Nephron (organoid): ENCODE measurements around the gene VPS35L.

Experiments
- H3K27ac Mint-ChIP-seq, 3 experiments: 2 replicates each; pipeline ENCODE4 v1.8.0; 2020; ENCODE audit warnings: mixed read lengths in 3 of 3, mild to moderate bottlenecking in 2 of 3, moderate library complexity in 1 of 3
- H3K27me3 Mint-ChIP-seq: 2 replicates; pipeline ENCODE4 v1.8.0; 2021; ENCODE audit warnings: low read depth, mild to moderate bottlenecking, moderate library complexity, mixed read lengths
- H3K36me3 Mint-ChIP-seq: 2 replicates; pipeline ENCODE4 v1.8.0; 2020; ENCODE audit warnings: low read depth, mixed read lengths
- H3K4me1 Mint-ChIP-seq: 2 replicates; pipeline ENCODE4 v1.8.0; 2020; ENCODE audit warnings: mixed read lengths
- H3K4me3 Mint-ChIP-seq, 3 experiments: 2 replicates each; pipeline ENCODE4 v1.8.0; 2020; ENCODE audit warnings: mild to moderate bottlenecking in 3 of 3, mixed read lengths in 3 of 3, moderate library complexity in 2 of 3
- H3K9me3 Mint-ChIP-seq: 2 replicates; pipeline ENCODE4 v1.8.0; 2020; ENCODE audit warnings: mixed read lengths
- CTCF ChIP-seq, 3 experiments: fragments of 200-600 bp; sonication (generic); IDR thresholded peaks; one replicate each; pipeline ENCODE4 v1.5.0; 2021; ENCODE audit warnings: antibody characterized with exemption in 3 of 3; ENCODE audit not compliant: unreplicated experiment in 3 of 3

Gene VPS35L

GRCh38 chr16:19690196-19690595, 134.7 kb downstream of the VPS35L start:
- Mint-ChIP-seq H3K27ac (peak overlapping the region in 1 of 3 experiments; percentile 31), H3K27me3 (no peaks in the 10 kb centered on the region), H3K36me3 (peaks cover 54% of the 10 kb centered on the region), H3K4me1 (peaks cover 38% of the 10 kb centered on the region), H3K9me3 (peaks cover 6% of the 10 kb centered on the region), H3K4me3 (no peak overlapping the region)
- no peak for TF ChIP-seq CTCF (IDR thresholded peaks at IDR 0.05; ENCODE audit: unreplicated experiment in 3 of 3)

- no peaks in the 10 kb centered on the region for H3K9me3 Mint-ChIP-seq
- H3K27ac Mint-ChIP-seq: peak overlapping the region in 1 of 3 experiments; percentile 42
- no peak for TF ChIP-seq CTCF (IDR thresholded peaks at IDR 0.05; ENCODE audit: unreplicated experiment in 3 of 3)
- H3K4me1 Mint-ChIP-seq: peaks cover 30% of the 10 kb centered on the region
- no peaks in the 10 kb centered on the region for H3K27me3 Mint-ChIP-seq
- peaks cover 46% of the 10 kb centered on the region for H3K36me3 Mint-ChIP-seq
- H3K4me3 Mint-ChIP-seq: no peak overlapping the region
These were observed 135.7 kb downstream of the VPS35L start for GRCh38 chr16:19691161-19691711.

GRCh38 chr16:19694989-19695388, 139.5 kb downstream of the VPS35L start:
- Mint-ChIP-seq H3K27me3 (no peaks in the 10 kb centered on the region), H3K27ac (no peak overlapping the region), H3K36me3 (peaks cover 51% of the 10 kb centered on the region), H3K4me3 (no peak overlapping the region), H3K4me1 (peaks cover 23% of the 10 kb centered on the region), H3K9me3 (no peaks in the 10 kb centered on the region)
- TF ChIP-seq CTCF (IDR thresholded peaks at IDR 0.05; ENCODE audit: unreplicated experiment in 3 of 3): no peak

GRCh38 chr16:19696328-19696727, 140.8 kb downstream of the VPS35L start:
- TF ChIP-seq CTCF (IDR thresholded peaks at IDR 0.05; ENCODE audit: unreplicated experiment in 3 of 3): no peak
- H3K27ac Mint-ChIP-seq: peak overlapping the region; percentile 44 to 80 (median 72)
- H3K9me3 Mint-ChIP-seq: no peaks in the 10 kb centered on the region
- peaks cover 61% of the 10 kb centered on the region for H3K36me3 Mint-ChIP-seq
- no peak overlapping the region for H3K4me3 Mint-ChIP-seq
- H3K27me3 Mint-ChIP-seq: no peaks in the 10 kb centered on the region
- peaks cover 34% of the 10 kb centered on the region for H3K4me1 Mint-ChIP-seq

GRCh38 chr16:19696961-19697360, 141.5 kb downstream of the VPS35L start:
- Mint-ChIP-seq H3K36me3 (peaks cover 62% of the 10 kb centered on the region), H3K27me3 (no peaks in the 10 kb centered on the region), H3K27ac (peak overlapping the region in 2 of 3 experiments; percentile 72 to 80), H3K9me3 (no peaks in the 10 kb centered on the region), H3K4me3 (no peak overlapping the region), H3K4me1 (peaks cover 34% of the 10 kb centered on the region)
- TF ChIP-seq CTCF (IDR thresholded peaks at IDR 0.05; ENCODE audit: unreplicated experiment in 3 of 3): no peak

- TF ChIP-seq CTCF (IDR thresholded peaks at IDR 0.05; ENCODE audit: unreplicated experiment in 3 of 3): no peak
- no peaks in the 10 kb centered on the region for H3K27me3 Mint-ChIP-seq
- H3K9me3 Mint-ChIP-seq: no peaks in the 10 kb centered on the region
- no peak overlapping the region for H3K4me3 Mint-ChIP-seq
- H3K36me3 Mint-ChIP-seq: peaks cover 65% of the 10 kb centered on the region
- H3K27ac Mint-ChIP-seq: peak overlapping the region in 2 of 3 experiments; percentile 23 to 65
- peaks cover 34% of the 10 kb centered on the region for H3K4me1 Mint-ChIP-seq
These were observed 142.3 kb downstream of the VPS35L start for GRCh38 chr16:19697756-19698318.
